ENCODE data around the gene MEIS1. TPM values are rescaled to one million over a fixed set of nuclear protein-coding genes. Genes with fewer than 3 reads are reported as not detected.

Gene MEIS1
- total RNA-seq, 2 donors from 2014 or later: 15.4 to 23.7 TPM

- Histone ChIP-seq H3K27me3 (replicated peaks; ENCODE audit: insufficient read depth) (peaks cover 4% of the 10 kb centered on the region), H3K36me3 (no peaks in the 10 kb centered on the region), H3K4me3 (peak overlapping the region; percentile 31), H3K4me1 (replicated peaks) (no peaks in the 10 kb centered on the region), H3K27ac (peak overlapping the region; percentile 85 to 87), H3K9me3 (no peaks in the 10 kb centered on the region)
- 36% methylated on average over 17 of the region's 17 CpGs for WGBS
- no peak for DNase-seq (ENCODE audit: low spot score)
- TF ChIP-seq POLR2AphosphoS5 (IDR thresholded peaks at IDR 0.05): no peak
- TF ChIP-seq, protein P1, sequence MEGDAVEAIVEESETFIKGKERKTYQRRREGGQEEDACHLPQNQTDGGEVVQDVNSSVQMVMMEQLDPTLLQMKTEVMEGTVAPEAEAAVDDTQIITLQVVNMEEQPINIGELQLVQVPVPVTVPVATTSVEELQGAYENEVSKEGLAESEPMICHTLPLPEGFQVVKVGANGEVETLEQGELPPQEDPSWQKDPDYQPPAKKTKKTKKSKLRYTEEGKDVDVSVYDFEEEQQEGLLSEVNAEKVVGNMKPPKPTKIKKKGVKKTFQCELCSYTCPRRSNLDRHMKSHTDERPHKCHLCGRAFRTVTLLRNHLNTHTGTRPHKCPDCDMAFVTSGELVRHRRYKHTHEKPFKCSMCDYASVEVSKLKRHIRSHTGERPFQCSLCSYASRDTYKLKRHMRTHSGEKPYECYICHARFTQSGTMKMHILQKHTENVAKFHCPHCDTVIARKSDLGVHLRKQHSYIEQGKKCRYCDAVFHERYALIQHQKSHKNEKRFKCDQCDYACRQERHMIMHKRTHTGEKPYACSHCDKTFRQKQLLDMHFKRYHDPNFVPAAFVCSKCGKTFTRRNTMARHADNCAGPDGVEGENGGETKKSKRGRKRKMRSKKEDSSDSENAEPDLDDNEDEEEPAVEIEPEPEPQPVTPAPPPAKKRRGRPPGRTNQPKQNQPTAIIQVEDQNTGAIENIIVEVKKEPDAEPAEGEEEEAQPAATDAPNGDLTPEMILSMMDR (IDR thresholded peaks at IDR 0.05): no peak
- no peak for TF ChIP-seq POLR2A (IDR thresholded peaks at IDR 0.05)
- intact Hi-C loops (cut with DNase I): loop anchor here (10.0 kb wide), 1 partner anchor 1591 kb away; no protein-coding TSS in a partner anchor
Measured at GRCh38 chr2:66443186-66443978, 8.5 kb downstream of the MEIS1 start.

DNA sequence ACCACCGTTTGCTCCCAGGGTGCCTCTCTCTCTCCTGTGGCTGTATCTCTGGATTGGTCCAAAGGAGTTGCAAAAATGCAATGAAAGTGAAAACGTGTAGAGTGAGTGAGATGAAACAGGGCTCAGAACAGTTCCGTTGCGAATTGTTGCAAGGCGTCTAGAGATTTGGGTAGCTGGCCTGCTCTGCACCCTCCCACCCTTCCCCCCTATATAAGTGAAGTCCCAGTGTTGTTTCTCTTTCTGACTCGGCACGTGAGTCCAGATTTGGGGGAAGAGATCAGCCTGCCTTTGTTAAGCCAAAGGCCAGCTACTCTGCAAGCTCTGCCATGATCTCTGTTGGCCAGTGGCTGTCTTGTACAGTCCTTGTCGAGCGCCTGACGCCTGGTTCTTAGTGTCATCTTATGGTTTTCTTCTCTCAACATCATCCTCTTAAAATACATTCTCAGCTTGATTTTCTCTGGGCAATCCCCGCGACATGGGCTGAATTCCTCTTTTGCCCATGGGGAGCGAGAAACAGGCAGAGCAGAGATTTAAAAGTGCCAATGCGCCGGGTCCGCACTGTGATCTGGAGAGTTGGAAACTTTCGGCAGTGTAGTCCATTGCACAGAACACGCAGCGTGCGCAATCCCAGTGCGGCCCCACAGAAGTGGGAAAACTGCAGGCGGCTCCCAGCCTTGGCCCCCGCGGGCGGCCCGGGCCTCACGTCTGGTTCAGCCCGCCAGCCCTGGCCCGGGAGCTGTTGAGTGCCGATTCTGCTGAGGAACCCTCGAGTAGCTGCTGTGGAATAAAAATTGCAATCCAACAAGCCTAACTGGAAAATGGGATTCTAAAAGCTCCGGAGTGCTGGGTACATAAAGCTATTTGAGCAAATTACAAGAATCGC, 9.3 kb downstream of the MEIS1 start:
- peak overlapping the region; percentile 31 for H3K4me3 ChIP-seq
- H3K27me3 ChIP-seq (replicated peaks; ENCODE audit: insufficient read depth): peaks cover 4% of the 10 kb centered on the region
- WGBS: 25% methylated on average over 33 of the region's 33 CpGs
- no peaks in the 10 kb centered on the region for H3K4me1 ChIP-seq (replicated peaks)
- intact Hi-C loops (cut with DNase I): loop anchor here (2.0 to 10.0 kb wide), 2 partner anchors 251 to 1591 kb away; no protein-coding TSS in a partner anchor
- TF ChIP-seq POLR2AphosphoS5 (IDR thresholded peaks at IDR 0.05) (no peak), POLR2A (IDR thresholded peaks at IDR 0.05) (no peak)
- TF ChIP-seq, protein P1 (IDR thresholded peaks at IDR 0.05): no peak
- DNase-seq (ENCODE audit: low spot score): no peak
- no peaks in the 10 kb centered on the region for H3K9me3 ChIP-seq
- H3K36me3 ChIP-seq: no peaks in the 10 kb centered on the region
- peak overlapping the region; percentile 85 to 87 for H3K27ac ChIP-seq

- no peaks in the 10 kb centered on the region for H3K36me3 ChIP-seq
- no peaks in the 10 kb centered on the region for H3K4me1 ChIP-seq (replicated peaks)
- no peak for DNase-seq (ENCODE audit: low spot score)
- H3K9me3 ChIP-seq: no peaks in the 10 kb centered on the region
- H3K27me3 ChIP-seq (replicated peaks; ENCODE audit: insufficient read depth): peaks cover 4% of the 10 kb centered on the region
- H3K27ac ChIP-seq: peak overlapping the region; percentile 85 to 87
- TF ChIP-seq POLR2A (IDR thresholded peaks at IDR 0.05): no peak
- TF ChIP-seq POLR2AphosphoS5 (IDR thresholded peaks at IDR 0.05): no peak
- TF ChIP-seq, protein P1 (IDR thresholded peaks at IDR 0.05): peak in 2 of 4 experiments; percentile 9 to 34
- WGBS: 40% methylated on average over 37 of the region's 52 CpGs
- peak overlapping the region; percentile 31 for H3K4me3 ChIP-seq
- intact Hi-C loops (cut with DNase I): loop anchor here (2.0 to 10.0 kb wide), 3 partner anchors 250 to 1590 kb away; no protein-coding TSS in a partner anchor
Measured at GRCh38 chr2:66445076-66445924, 10.4 kb downstream of the MEIS1 start.

DNA sequence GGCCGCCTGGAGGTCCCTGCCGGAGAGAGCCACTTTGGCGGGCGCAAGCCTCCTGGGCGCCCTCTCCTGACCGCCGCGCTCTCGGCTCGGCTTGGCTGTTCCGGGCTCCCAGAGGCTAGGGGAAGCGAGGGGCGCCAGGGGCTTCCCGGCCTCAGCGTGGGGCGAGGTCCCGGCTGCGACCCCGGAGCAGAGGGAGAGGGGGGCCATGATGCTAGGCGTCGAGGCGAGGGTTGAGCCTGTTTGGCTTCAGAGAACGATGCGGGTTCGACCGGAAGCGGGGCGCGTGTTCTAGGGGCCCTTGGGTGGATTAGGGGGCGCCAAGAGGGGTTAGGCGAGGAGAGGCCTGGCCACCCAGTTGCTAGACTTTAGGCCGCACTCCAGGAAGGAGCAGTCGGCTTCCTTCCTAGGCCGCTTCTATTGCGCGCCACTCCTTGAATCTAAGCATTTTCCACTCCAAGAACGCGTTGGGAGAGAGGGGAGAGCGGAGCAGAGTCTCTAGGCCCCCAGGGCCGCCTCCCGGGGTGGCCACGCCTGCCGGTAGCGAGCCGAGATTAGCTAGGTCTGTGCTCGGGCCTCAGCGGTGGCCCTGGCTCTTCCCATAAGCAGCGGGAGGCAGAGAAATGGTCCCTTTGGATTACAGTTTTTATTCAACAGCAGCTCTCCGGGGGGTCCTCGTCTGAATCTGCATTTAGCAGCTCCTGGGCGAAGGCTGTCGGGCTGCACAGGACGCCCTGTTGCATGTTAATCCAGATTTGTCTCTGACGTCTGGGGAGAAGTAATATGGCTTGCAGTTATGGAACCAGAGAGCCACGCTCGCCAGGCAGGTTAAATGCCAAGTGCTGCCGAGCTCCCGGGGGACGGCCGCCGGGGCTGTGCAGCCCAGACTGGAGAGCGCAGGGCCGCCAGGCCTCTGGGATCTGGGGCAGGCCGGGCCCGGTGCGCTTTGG, 11.3 kb downstream of the MEIS1 start:
- 28% methylated on average over 66 of the region's 66 CpGs for WGBS
- no peak for TF ChIP-seq POLR2A (IDR thresholded peaks at IDR 0.05)
- no peak for TF ChIP-seq POLR2AphosphoS5 (IDR thresholded peaks at IDR 0.05)
- TF ChIP-seq, protein P1 (IDR thresholded peaks at IDR 0.05): no peak
- H3K4me3 ChIP-seq: peak overlapping the region; percentile 31
- no peaks in the 10 kb centered on the region for H3K4me1 ChIP-seq (replicated peaks)
- no peaks in the 10 kb centered on the region for H3K36me3 ChIP-seq
- no peak for DNase-seq (ENCODE audit: low spot score)
- H3K9me3 ChIP-seq: no peaks in the 10 kb centered on the region
- peak overlapping the region; percentile 85 to 87 for H3K27ac ChIP-seq
- H3K27me3 ChIP-seq (replicated peaks; ENCODE audit: insufficient read depth): peaks cover 4% of the 10 kb centered on the region
- intact Hi-C loops (cut with DNase I): loop anchor here (2.0 to 10.0 kb wide), 3 partner anchors 249 to 1589 kb away; no protein-coding TSS in a partner anchor
